H1 (cell line): ENCODE data around the gene HOXD10. TPM values are rescaled to one million over a fixed set of nuclear protein-coding genes. Genes with fewer than 3 reads are reported as not detected.

Experiments used
- CTCF ChIA-PET: fragments of 300-600 bp; sonication (Branson Sonifier 250); formaldehyde crosslinking; loops from one replicate; lab custom pipeline; 2021; ENCODE audit not compliant: partially characterized antibody; lab: Charles Lee
- POLR2A ChIA-PET: fragments of 300-600 bp; sonication (Branson Sonifier 250); formaldehyde crosslinking; loops from one replicate; lab custom pipeline; 2021; ENCODE audit warnings: inconsistent platforms; ENCODE audit not compliant: partially characterized antibody; lab: Charles Lee
- DNase-seq, 2 experiments: peaks; one replicate each; pipeline versions ENCODE4 v3.0.0 to v3.0.0-alpha.2; 2010 to 2022; ENCODE audit warnings: low spot score in 2 of 2, low read depth in 1 of 2, mixed read lengths in 1 of 2
- FAIRE-seq: peaks from 2 replicates; lab custom pipeline; 2011; peaks lifted over from hg19 to GRCh38; lab: Jason Lieb, UNC
- H2AFZ ChIP-seq: 2 replicates; pipeline ENCODE4 v1.8.1; 2012; ENCODE audit warnings: low read length, inconsistent platforms
- H2AK5ac ChIP-seq: 2 replicates; pipeline ENCODE4 v1.6.1; 2013; ENCODE audit warnings: low read depth, low read length
- H2BK120ac ChIP-seq: replicated peaks from 2 replicates; pipeline ENCODE3; 2013; ENCODE audit warnings: low read depth, low read length, inconsistent platforms
- H2BK12ac ChIP-seq: 2 replicates; pipeline ENCODE4 v1.6.1; 2013; ENCODE audit warnings: low read depth, low read length
- H2BK15ac ChIP-seq: 2 replicates; pipeline ENCODE4 v1.6.1; 2013; ENCODE audit warnings: low read length
- H2BK20ac ChIP-seq: 2 replicates; pipeline ENCODE4 v1.6.1; 2013; ENCODE audit warnings: low read length
- H2BK5ac ChIP-seq: 2 replicates; pipeline ENCODE4 v1.6.1; 2013; ENCODE audit warnings: low read depth, low read length
- H3K14ac ChIP-seq: 2 replicates; pipeline ENCODE4 v1.6.1; 2013; ENCODE audit warnings: inconsistent platforms; ENCODE audit not compliant: insufficient read length
- H3K18ac ChIP-seq: 2 replicates; pipeline ENCODE4 v1.6.1; 2013; ENCODE audit warnings: low read length; ENCODE audit errors: extremely low read depth
- H3K23ac ChIP-seq: 2 replicates; pipeline ENCODE4 v1.6.1; 2013; ENCODE audit warnings: inconsistent platforms; ENCODE audit not compliant: insufficient read length
- H3K23me2 ChIP-seq: 2 replicates; pipeline ENCODE4 v1.6.1; 2013; ENCODE audit warnings: low read depth, low read length
- H3K27ac ChIP-seq: 2 replicates; pipeline ENCODE4 v1.6.1; 2011; ENCODE audit warnings: low read depth, low read length, inconsistent platforms
- H3K27me3 ChIP-seq, 4 experiments: replicated peaks in 1 of 4; 1 replicate in 1 of 4; 2 replicates in 3 of 4; pipeline versions ENCODE4 v1.6.1 to v1.8.1; 2011 to 2013; ENCODE audit warnings: low read length in 3 of 4, mild to moderate bottlenecking in 3 of 4, inconsistent platforms in 2 of 4, mixed read lengths in 2 of 4, moderate library complexity in 1 of 4; ENCODE audit not compliant: control insufficient read depth in 3 of 4, insufficient read depth in 3 of 4; ENCODE audit errors: extremely low read depth in 1 of 4
- H3K36me3 ChIP-seq, 4 experiments: 2 replicates each; pipeline versions ENCODE4 v1.6.1 to v1.8.1; 2011 to 2013; ENCODE audit warnings: mild to moderate bottlenecking in 4 of 4, low read length in 3 of 4, moderate library complexity in 2 of 4, control low read depth in 1 of 4, inconsistent platforms in 1 of 4; ENCODE audit not compliant: insufficient read depth in 4 of 4, control insufficient read depth in 2 of 4
- H3K4ac ChIP-seq: replicated peaks from 2 replicates; pipeline ENCODE3; 2013; ENCODE audit warnings: low read length, low read depth, mixed read lengths, inconsistent platforms; ENCODE audit not compliant: insufficient read length
- H3K4me1 ChIP-seq, 4 experiments: replicated peaks in 1 of 4; 1 replicate in 1 of 4; 2 replicates in 3 of 4; pipeline versions ENCODE4 v1.6.1 to v1.8.1; 2011 to 2013; ENCODE audit warnings: low read length in 3 of 4, inconsistent platforms in 2 of 4, mixed read lengths in 1 of 4; ENCODE audit not compliant: insufficient read depth in 4 of 4, control insufficient read depth in 3 of 4
- H3K4me2 ChIP-seq, 2 experiments: 2 replicates each; pipeline versions ENCODE4 v1.6.1 to v1.8.1; 2011 to 2013; ENCODE audit warnings: low read depth in 2 of 2, low read length in 2 of 2, control low read depth in 1 of 2, inconsistent platforms in 1 of 2, mild to moderate bottlenecking in 1 of 2; ENCODE audit not compliant: insufficient read depth in 1 of 2
- H3K4me3 ChIP-seq, 4 experiments: fragments of 200-600, 300-600 bp in 1 of 4; sonication (generic), shearing (Covaris generic), sonication (Bioruptor Twin) in 1 of 4; 2 replicates each; pipeline versions ENCODE4 v1.5.1 to v1.8.1; 2011 to 2016; ENCODE audit warnings: low read length in 4 of 4, low read depth in 3 of 4, control low read depth in 2 of 4, inconsistent platforms in 2 of 4, mild to moderate bottlenecking in 2 of 4, mixed read lengths in 1 of 4, moderate library complexity in 1 of 4; ENCODE audit not compliant: insufficient read depth in 2 of 4; ENCODE audit errors: extremely low read depth in 1 of 4
- H3K56ac ChIP-seq: replicated peaks from 2 replicates; pipeline ENCODE3; 2013; ENCODE audit warnings: low read depth, mild to moderate bottlenecking, mixed read lengths, low read length, inconsistent platforms; ENCODE audit not compliant: insufficient read length
- H3K79me1 ChIP-seq: 2 replicates; pipeline ENCODE4 v1.6.1; 2013; ENCODE audit warnings: low read depth, low read length, control low read depth
- H3K79me2 ChIP-seq, 2 experiments: 2 replicates each; pipeline versions ENCODE4 v1.6.1 to v1.8.1; 2012 to 2013; ENCODE audit warnings: low read length in 2 of 2, mild to moderate bottlenecking in 2 of 2, inconsistent platforms in 1 of 2; ENCODE audit not compliant: insufficient read depth in 2 of 2, control insufficient read depth in 1 of 2
- H3K9ac ChIP-seq, 4 experiments: replicated peaks in 1 of 4; 1 replicate in 1 of 4; 2 replicates in 3 of 4; pipeline versions ENCODE4 v1.6.1 to v1.8.1; 2011 to 2013; ENCODE audit warnings: low read depth in 3 of 4, low read length in 3 of 4, control low read depth in 2 of 4, mild to moderate bottlenecking in 2 of 4, moderate library complexity in 2 of 4, inconsistent platforms in 1 of 4; ENCODE audit errors: extremely low read depth in 1 of 4
- H3K9me3 ChIP-seq, 2 experiments: 2 replicates each; pipeline versions ENCODE4 v1.6.1 to v1.8.1; 2012 to 2013; ENCODE audit warnings: mild to moderate bottlenecking in 2 of 2, moderate library complexity in 2 of 2, control low read depth in 1 of 2, inconsistent platforms in 1 of 2, low read depth in 1 of 2, low read length in 1 of 2, mixed read lengths in 1 of 2; ENCODE audit not compliant: insufficient read depth in 2 of 2
- H4K20me1 ChIP-seq, 2 experiments: replicated peaks in 1 of 2; 2 replicates each; pipeline versions ENCODE3 to v1.8.1; 2011 to 2013; ENCODE audit warnings: inconsistent platforms in 2 of 2, low read length in 2 of 2, mild to moderate bottlenecking in 1 of 2; ENCODE audit not compliant: insufficient read depth in 2 of 2, control insufficient read depth in 1 of 2
- H4K5ac ChIP-seq: 2 replicates; pipeline ENCODE4 v1.6.1; 2013; ENCODE audit warnings: low read length, low read depth, mixed read lengths, inconsistent platforms; ENCODE audit not compliant: insufficient read length
- H4K8ac ChIP-seq: 2 replicates; pipeline ENCODE4 v1.8.0; 2013; ENCODE audit warnings: mild to moderate bottlenecking, moderate library complexity, low read length, inconsistent platforms; ENCODE audit not compliant: insufficient read depth; ENCODE audit errors: extremely low read depth
- H4K91ac ChIP-seq: replicated peaks from 2 replicates; pipeline ENCODE3; 2013; ENCODE audit warnings: low read length, mixed read lengths, inconsistent platforms; ENCODE audit not compliant: insufficient read length
- BACH1 ChIP-seq: IDR thresholded peaks from 2 replicates; pipeline ENCODE4 v1.6.1; 2012; ENCODE audit warnings: low read length, improper control_type of control experiment
- CBX5 ChIP-seq: fragments of 300-800, 300-1000 bp; sonication (generic); IDR thresholded peaks from 2 replicates; pipeline ENCODE4 v1.7.1; 2016; ENCODE audit warnings: antibody characterized with exemption, low read length, low read depth
- CTBP2 ChIP-seq: IDR thresholded peaks from 2 replicates; pipeline ENCODE4 v1.7.0; 2011; ENCODE audit warnings: borderline replicate concordance, mild to moderate bottlenecking, moderate library complexity, mixed read lengths, low read length; ENCODE audit not compliant: insufficient read depth, insufficient read length
- EP300 ChIP-seq, 2 experiments: IDR thresholded peaks; 1 replicate in 1 of 2; 2 replicates in 1 of 2; pipeline ENCODE4 v1.6.1; 2011 to 2012; ENCODE audit warnings: low read depth in 2 of 2, low read length in 2 of 2, mild to moderate bottlenecking in 2 of 2, borderline replicate concordance in 1 of 2, inconsistent platforms in 1 of 2, moderate library complexity in 1 of 2
- GABPA ChIP-seq: IDR thresholded peaks from 2 replicates; pipeline ENCODE4 v1.6.1; 2011; ENCODE audit warnings: mild to moderate bottlenecking, low read length, moderate library complexity, borderline replicate concordance; ENCODE audit not compliant: insufficient read depth
- GTF2F1 ChIP-seq: IDR thresholded peaks from 2 replicates; pipeline ENCODE4 v1.6.1; 2012; ENCODE audit warnings: low read depth, low read length, improper control_type of control experiment, borderline replicate concordance
- HDAC6 ChIP-seq: IDR thresholded peaks from one replicate; pipeline ENCODE4 v1.7.1; 2012; ENCODE audit warnings: low read depth, mild to moderate bottlenecking, inconsistent platforms, low read length, moderate library complexity
- JUND ChIP-seq: IDR thresholded peaks from 2 replicates; pipeline ENCODE4 v1.6.1; 2011; ENCODE audit warnings: mild to moderate bottlenecking, improper control_type of control experiment, low read length
- MAFK ChIP-seq: IDR thresholded peaks from 2 replicates; pipeline ENCODE4 v1.6.1; 2012; ENCODE audit warnings: low read depth, mild to moderate bottlenecking, improper control_type of control experiment, low read length
- PHF8 ChIP-seq: fragments of 200-600 bp; sonication (generic); conservative IDR thresholded peaks from 2 replicates; pipeline ENCODE4 v1.7.1; 2012; ENCODE audit warnings: low read depth, mild to moderate bottlenecking, inconsistent platforms, low read length, moderate library complexity
- POLR2AphosphoS5 ChIP-seq: IDR thresholded peaks from 2 replicates; pipeline ENCODE4 v1.6.1; 2011; ENCODE audit warnings: low read depth, low read length
- SP1 ChIP-seq: IDR thresholded peaks from 2 replicates; pipeline ENCODE4 v1.6.1; 2011; ENCODE audit warnings: low read depth, low read length
- TBP ChIP-seq: IDR thresholded peaks from 2 replicates; pipeline ENCODE4 v1.6.1; 2011; ENCODE audit warnings: low read depth, low read length, improper control_type of control experiment
- TCF12 ChIP-seq: IDR thresholded peaks from 2 replicates; pipeline ENCODE4 v1.6.1; 2011; ENCODE audit warnings: low read depth, mild to moderate bottlenecking, low read length
- YY1 ChIP-seq: IDR thresholded peaks from 2 replicates; pipeline ENCODE4 v1.6.1; 2011; ENCODE audit warnings: low read depth, mild to moderate bottlenecking, low read length
- WGBS, 2 experiments: shearing (Covaris generic) in 1 of 2; methylation state at CpG; one replicate each; pipeline versions ENCODE4 v1.1.6 to v1.1.7; 2013 to 2015; ENCODE audit warnings: low lambda C conversion rate in 2 of 2, mixed read lengths in 2 of 2, inconsistent platforms in 1 of 2, low coverage in 1 of 2, missing lambda C conversion rate in 1 of 2; ENCODE audit not compliant: insufficient replicate concordance in 2 of 2, insufficient coverage in 1 of 2, insufficient read length in 1 of 2; ENCODE audit errors: extremely low coverage in 1 of 2, missing lambda C conversion rate in 1 of 2; 5-methylcytosine and 5-hydroxymethylcytosine counted together
- polyA plus RNA-seq, 7 experiments: library from polyadenylated mRNA; depleted of rRNA in 3 of 7; stranded (reverse) in 5 of 7; unstranded in 2 of 7; fragments of >200 nt in 5 of 7; fragments of 200-250 nt in 2 of 7; gene quantifications; 1 replicate in 5 of 7; 2 replicates in 1 of 7; 4 replicates in 1 of 7; pipeline versions ENCODE4 v1.2.1 to v1.2.3, GENCODE V29; 2011 to 2013; ENCODE audit warnings: missing spikeins in 2 of 7, mixed read lengths in 2 of 7
- total RNA-seq: library from RNA; stranded (reverse); fragmentation: NEBNext Ultra II Directional; extraction: Animal tissue kit (Norgen Biotek cat#: 25700); gene quantifications from 2 replicates; pipeline ENCODE4 v1.2.1, GENCODE V29; 2021

Gene HOXD10
- total and polyA plus RNA-seq, 2 of the 8 experiments (the other 6 are each of a cell fraction or from before 2014, with no cell fraction given) = not detected

DNA sequence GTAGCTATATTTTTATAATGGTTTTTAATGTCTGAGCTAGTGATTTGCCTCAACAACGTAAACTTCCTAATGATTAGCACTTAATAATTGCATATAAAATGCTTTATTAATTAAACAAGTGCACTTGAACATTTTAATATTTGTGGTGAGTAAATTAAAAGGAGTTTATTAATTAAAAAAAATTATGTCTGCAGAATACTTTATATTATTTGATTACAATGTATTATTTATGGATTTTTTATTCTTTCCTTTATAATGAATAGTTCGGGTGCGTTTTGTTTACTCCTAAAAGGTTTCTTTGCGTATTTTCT is 15.2 kb downstream of the HOXD10 start:
- no peak overlapping the region for H3K23ac ChIP-seq
- H3K9ac ChIP-seq = no peak overlapping the region
- no peak overlapping the region for H3K4ac ChIP-seq
- WGBS, 2 experiments = 40% methylated on average over 4 of the region's 4 CpGs; no CpG with 5 or more reads in 1 of the 2 experiments
- no peak overlapping the region for H3K4me2 ChIP-seq
- no peak for TF ChIP-seq TBP
- no peak for TF ChIP-seq TCF12
- TF ChIP-seq CTBP2 = no peak
- no peak for TF ChIP-seq JUND
- TF ChIP-seq GTF2F1 = no peak
- no peak for TF ChIP-seq HDAC6
- no peak for TF ChIP-seq YY1
- no peak for TF ChIP-seq POLR2AphosphoS5
- TF ChIP-seq SP1 = no peak
- no peak for TF ChIP-seq PHF8
- no peak for TF ChIP-seq BACH1
- no peak for TF ChIP-seq MAFK
- no peak for TF ChIP-seq CBX5
- TF ChIP-seq EP300 (IDR thresholded peaks at IDR 0.05; ENCODE audit: borderline replicate concordance in 1 of 2, low read depth in 2 of 2, low read length in 2 of 2) = no peak
- no peak for TF ChIP-seq GABPA
- no peak overlapping the region for H2BK15ac ChIP-seq
- H3K18ac ChIP-seq = no peak overlapping the region
- H3K36me3 ChIP-seq = peaks cover 0 to 19% (median 0%) of the 10 kb centered on the region in 4 experiments; a peak in 1 of 8 replicates
- H3K27ac ChIP-seq = no peak overlapping the region
- H3K56ac ChIP-seq = no peak overlapping the region
- no peak overlapping the region for H3K4me3 ChIP-seq
- DNase-seq (no peak), FAIRE-seq (no peak)
- no peaks in the 10 kb centered on the region for H3K79me2 ChIP-seq
- peaks cover 3% of the 10 kb centered on the region; the same call in 1 of the 2 replicates for H3K23me2 ChIP-seq
- no peaks in the 10 kb centered on the region for H3K79me1 ChIP-seq
- H2AK5ac ChIP-seq = no peak overlapping the region
- CTCF ChIA-PET = interaction anchor here (0.9 to 4.5 kb wide), 13 partner anchors 9 to 324 kb away, joined by 3 to 30 read pairs (median 5); partner anchors contain the start of genes HOXD10 and HOXD4
- no peak overlapping the region for H2BK20ac ChIP-seq
- H4K20me1 ChIP-seq = peaks cover 14 to 33% of the 10 kb centered on the region in 2 experiments
- no peak overlapping the region for H3K14ac ChIP-seq
- H4K91ac ChIP-seq = no peak overlapping the region
- no peak overlapping the region for H4K5ac ChIP-seq
- H3K4me1 ChIP-seq = peaks cover 3 to 15% (median 5%) of the 10 kb centered on the region in 4 experiments
- no peak overlapping the region for H2AFZ ChIP-seq
- POLR2A ChIA-PET = no interaction called here
- no peaks in the 10 kb centered on the region for H3K9me3 ChIP-seq
- H2BK12ac ChIP-seq = no peak overlapping the region
- no peak overlapping the region for H2BK5ac ChIP-seq
- H4K8ac ChIP-seq = no peak overlapping the region
- H2BK120ac ChIP-seq = no peak overlapping the region
- peaks cover 91 to 100% (median 98%) of the 10 kb centered on the region in 4 experiments for H3K27me3 ChIP-seq
